Psoas muscle (tissue), 8 donors: ENCODE measurements around the gene SFSWAP. TPM values are rescaled to one million over a fixed set of nuclear protein-coding genes. Genes with fewer than 3 reads are reported as not detected.
"Not testable (repeated sequence)": the region's sequence is repeated elsewhere in the genome, so short reads cannot be mapped to it uniquely, and the experiment has no call there.

Source experiments
- ATAC-seq, 4 donors: fragments of 200-7000 bp; cut with Tn5 transposase; one replicate each; pipeline ENCODE4 v1.9.1; 2020; ENCODE audit warnings: moderate library complexity in 3 of 4, mild to moderate bottlenecking in 2 of 4
- DNase-seq, 2 donors: peaks; one replicate each; pipeline ENCODE4 v3.0.0-alpha.2; 2020
- H3K27ac ChIP-seq: fragments of 200-600 bp; one replicate; pipeline ENCODE4 v1.8.0; 2022
- H3K27me3 ChIP-seq, 3 donors: fragments of 200-600 bp in 1 of 3; one replicate each; pipeline versions ENCODE4 v1.6.1 to v1.8.0; 2013 to 2022; ENCODE audit warnings: low read length in 2 of 3, mild to moderate bottlenecking in 2 of 3, moderate library complexity in 1 of 3; ENCODE audit not compliant: insufficient read depth in 3 of 3
- H3K36me3 ChIP-seq, 2 donors: fragments of 200-600 bp in 1 of 2; one replicate each; pipeline versions ENCODE4 v1.6.1 to v1.8.0; 2013 to 2022; ENCODE audit warnings: low read depth in 1 of 2, mild to moderate bottlenecking in 1 of 2, moderate library complexity in 1 of 2; ENCODE audit not compliant: insufficient read depth in 1 of 2
- H3K4me1 ChIP-seq: fragments of 200-600 bp; one replicate; pipeline ENCODE4 v1.8.0; 2022
- H3K4me3 ChIP-seq: fragments of 200-600 bp; one replicate; pipeline ENCODE4 v1.8.0; 2022; ENCODE audit warnings: mild to moderate bottlenecking
- H3K9me3 ChIP-seq: fragments of 200-600 bp; one replicate; pipeline ENCODE4 v1.8.0; 2022
- WGBS, 3 donors: extraction: QIAGEN DNeasy Blood & Tissue Kit; methylation state at CpG; one replicate each; pipeline versions ENCODE4 v1.1.6 to v1.1.7; 2013; 5-methylcytosine and 5-hydroxymethylcytosine counted together
- intact Hi-C, 2 donors: fragments of 100-400 bp; cut with DNase I; formaldehyde crosslinking; loops; one replicate each; pipeline versions ENCODE4 v1.11.0 to v1.14.2; 2022
- polyA plus RNA-seq, 3 donors: library from polyadenylated mRNA; stranded (reverse); fragments of 200-250 nt; gene quantifications; one replicate each; pipeline ENCODE4 v1.2.3, GENCODE V29; 2013
- total RNA-seq, 4 donors: library from RNA; stranded (reverse); fragmentation: NEBNext Ultra II Directional in 2 of 4; extraction: Animal tissue kit (Norgen Biotek cat#: 25700) in 2 of 4; gene quantifications; one replicate each; pipeline versions ENCODE4 v1.2.1 to v1.2.4, GENCODE V29; 2021 to 2023
- TF ChIP-seq, protein P1 (sequence below): fragments of 200-600 bp; IDR thresholded peaks from one replicate; pipeline ENCODE4 v1.8.0; 2022; ENCODE audit warnings: antibody characterized with exemption
- donor health status: healthy with polysubstance abuse.
- donor health status: DM: no; HTN: no; CAD: no; lungs with moderate emphysema.
- donor health status: Bipolar disorder and iron deficiency.
- donor health status: healthy.
- donor health status: DM: yes; HTN: yes; CAD: no.
- donor health status: DM: no; HTN: no; CAD: no.
- donor health status: DM: no; HTN: no; CAD: no.
- donor health status: DM: yes; HTN: yes; CAD: no.

Gene SFSWAP
- total and polyA plus RNA-seq, 7 donors: 19.4 to 34.3 (median 23.5) TPM

GRCh38 chr12:131673888-131674257, 37.0 kb upstream of the SFSWAP start:
- H3K4me3 ChIP-seq: no peak overlapping the region
- H3K4me1 ChIP-seq: no peaks in the 10 kb centered on the region
- no peak overlapping the region for H3K27ac ChIP-seq
- H3K9me3 ChIP-seq: no peaks in the 10 kb centered on the region
- intact Hi-C loops: no loop called here
- H3K27me3 ChIP-seq: peaks cover 0 to 33% (median 3%) of the 10 kb centered on the region in 3 donors
- TF ChIP-seq, protein P1, sequence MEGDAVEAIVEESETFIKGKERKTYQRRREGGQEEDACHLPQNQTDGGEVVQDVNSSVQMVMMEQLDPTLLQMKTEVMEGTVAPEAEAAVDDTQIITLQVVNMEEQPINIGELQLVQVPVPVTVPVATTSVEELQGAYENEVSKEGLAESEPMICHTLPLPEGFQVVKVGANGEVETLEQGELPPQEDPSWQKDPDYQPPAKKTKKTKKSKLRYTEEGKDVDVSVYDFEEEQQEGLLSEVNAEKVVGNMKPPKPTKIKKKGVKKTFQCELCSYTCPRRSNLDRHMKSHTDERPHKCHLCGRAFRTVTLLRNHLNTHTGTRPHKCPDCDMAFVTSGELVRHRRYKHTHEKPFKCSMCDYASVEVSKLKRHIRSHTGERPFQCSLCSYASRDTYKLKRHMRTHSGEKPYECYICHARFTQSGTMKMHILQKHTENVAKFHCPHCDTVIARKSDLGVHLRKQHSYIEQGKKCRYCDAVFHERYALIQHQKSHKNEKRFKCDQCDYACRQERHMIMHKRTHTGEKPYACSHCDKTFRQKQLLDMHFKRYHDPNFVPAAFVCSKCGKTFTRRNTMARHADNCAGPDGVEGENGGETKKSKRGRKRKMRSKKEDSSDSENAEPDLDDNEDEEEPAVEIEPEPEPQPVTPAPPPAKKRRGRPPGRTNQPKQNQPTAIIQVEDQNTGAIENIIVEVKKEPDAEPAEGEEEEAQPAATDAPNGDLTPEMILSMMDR: no peak
- 55 to 64% (median 59%) methylated on average over 7 of the region's 7 CpGs for WGBS, 3 donors
- ATAC-seq (no peak), DNase-seq (no peak)
- no peaks in the 10 kb centered on the region for H3K36me3 ChIP-seq

- Histone ChIP-seq H3K27ac (no peak overlapping the region), H3K36me3 (no peaks in the 10 kb centered on the region), H3K27me3 (peaks cover 0 to 33% (median 3%) of the 10 kb centered on the region in 3 donors), H3K9me3 (no peaks in the 10 kb centered on the region), H3K4me3 (no peak overlapping the region), H3K4me1 (no peaks in the 10 kb centered on the region)
- no peak for DNase-seq
- ATAC-seq: no peak
- TF ChIP-seq, protein P1: no peak
- intact Hi-C loops: no loop called here
- WGBS, 3 donors: 81 to 88% (median 86%) methylated on average over 6 of the region's 6 CpGs
Observed at GRCh38 chr12:131674373-131674772, 36.5 kb upstream of the SFSWAP start.

DNA sequence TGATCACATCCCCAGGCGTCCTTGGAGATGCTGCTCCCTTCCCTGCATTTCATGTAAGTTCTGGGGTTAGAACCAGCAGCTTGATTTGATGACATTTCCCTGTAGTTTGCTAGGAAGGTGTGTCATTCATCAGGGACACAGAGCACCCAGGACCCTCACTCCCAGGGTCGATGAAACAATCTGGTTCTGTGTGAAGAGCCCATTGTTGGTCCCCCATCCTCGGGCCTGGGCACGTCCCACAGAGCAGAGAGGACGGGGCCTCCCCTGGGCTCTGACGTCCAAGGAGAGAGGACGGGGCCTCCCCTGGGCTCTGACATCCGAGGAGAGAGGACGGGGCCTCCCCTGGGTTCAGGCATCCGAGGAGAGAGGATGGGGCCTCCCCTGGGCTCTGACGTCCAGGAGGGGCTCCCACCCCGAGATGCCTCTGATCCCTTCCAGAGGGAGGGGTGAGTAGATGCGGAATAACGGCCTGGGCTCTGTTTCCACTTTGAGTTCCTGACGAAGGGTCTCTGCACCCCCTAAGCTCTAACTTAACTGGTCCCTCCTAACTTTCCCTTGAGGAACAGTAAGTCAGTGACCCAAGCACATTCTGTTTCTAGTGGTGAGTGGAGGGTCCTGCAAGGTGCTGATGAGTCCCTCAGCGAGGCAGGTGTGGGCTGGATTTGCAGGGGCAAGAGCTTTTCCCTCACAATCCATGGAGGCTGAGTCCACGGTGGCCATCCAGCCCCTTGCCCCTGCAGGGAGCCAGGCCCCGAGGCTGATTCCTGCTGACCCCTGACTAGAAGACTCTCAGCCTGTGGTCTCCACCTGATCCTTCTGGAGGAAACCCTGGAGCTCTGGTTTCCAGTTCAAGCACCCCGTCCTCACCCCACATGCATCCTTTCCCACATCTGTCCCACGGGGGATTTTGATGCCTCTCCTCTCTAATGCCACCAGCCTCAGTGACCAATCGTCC, 35.5 kb upstream of the SFSWAP start:
- intact Hi-C loops: no loop called here
- ATAC-seq (no peak), DNase-seq (no peak)
- no peak overlapping the region for H3K27ac ChIP-seq
- no peaks in the 10 kb centered on the region for H3K36me3 ChIP-seq
- H3K4me1 ChIP-seq: no peaks in the 10 kb centered on the region
- 62 to 75% (median 74%) methylated on average over 21 of the region's 21 CpGs for WGBS, 3 donors
- no peak overlapping the region for H3K4me3 ChIP-seq
- H3K9me3 ChIP-seq: no peaks in the 10 kb centered on the region
- H3K27me3 ChIP-seq: peaks cover 0 to 26% (median 3%) of the 10 kb centered on the region in 3 donors
- TF ChIP-seq, protein P1: no peak

DNA sequence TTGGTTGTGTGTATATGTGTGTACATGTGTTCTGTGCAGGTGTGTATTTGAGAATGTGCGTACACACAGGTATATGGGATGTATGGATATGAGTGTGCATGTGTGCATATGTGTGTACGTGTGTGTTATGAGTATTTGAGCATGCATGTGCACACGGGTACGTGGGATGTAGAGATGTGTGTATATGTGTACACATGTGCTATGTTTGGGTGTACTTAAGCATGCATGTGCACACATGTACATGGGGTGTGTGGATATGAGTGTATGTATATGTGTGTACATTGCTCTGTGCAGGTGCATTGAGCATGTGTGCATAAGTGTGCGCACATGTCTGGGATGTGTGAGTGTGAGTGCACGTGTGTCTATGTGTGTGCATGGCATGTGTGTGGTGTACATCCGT, 34.3 kb upstream of the SFSWAP start:
- no peaks in the 10 kb centered on the region for H3K9me3 ChIP-seq
- no peak for ATAC-seq
- DNase-seq: no peak
- TF ChIP-seq, protein P1: no peak
- no peak overlapping the region for H3K27ac ChIP-seq
- H3K4me3 ChIP-seq: no peak overlapping the region
- H3K27me3 ChIP-seq: peaks cover 0 to 23% (median 3%) of the 10 kb centered on the region in 3 donors
- WGBS, 3 donors: 79 to 87% (median 83%) methylated on average over 7 of the region's 7 CpGs
- intact Hi-C loops: no loop called here
- no peaks in the 10 kb centered on the region for H3K4me1 ChIP-seq
- no peaks in the 10 kb centered on the region for H3K36me3 ChIP-seq

DNA sequence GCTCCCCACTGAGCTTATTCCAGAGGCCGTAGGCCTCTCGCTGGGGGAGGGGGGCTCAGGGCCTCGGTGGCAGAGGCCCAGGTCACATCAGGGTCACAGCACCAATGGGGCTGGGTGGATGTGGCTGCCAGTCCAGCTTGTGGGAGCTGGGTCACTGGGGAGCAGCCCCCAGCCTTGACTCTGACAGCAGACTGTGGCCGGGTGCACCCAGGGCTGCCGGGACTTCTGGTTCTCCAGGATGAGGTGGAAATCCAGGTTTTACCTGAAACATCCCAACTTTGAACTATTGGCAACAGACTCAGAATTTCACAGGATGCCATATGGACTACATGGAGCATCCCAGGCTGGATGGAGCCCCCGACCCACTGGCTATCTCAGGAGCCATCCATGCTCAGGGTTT, 33.8 kb upstream of the SFSWAP start:
- H3K9me3 ChIP-seq, DNase-seq, H3K36me3 ChIP-seq, H3K27ac ChIP-seq, H3K4me1 ChIP-seq, ATAC-seq, intact Hi-C loops, H3K4me3 ChIP-seq: not testable (repeated sequence)
- H3K27me3 ChIP-seq: peaks cover 0 to 22% (median 5%) of the 10 kb centered on the region in 3 donors
- 67 to 95% (median 70%) methylated on average over 3 to 6 of the region's 6 CpGs for WGBS, 3 donors
